ENCODE data around the gene TRDMT1.

TRDMT1 gene

GRCh38 chr10:17238445-17239291 is 37.2 kb upstream of the TRDMT1 start:
- Histone ChIP-seq H3K4me1 (ENCODE audit: insufficient read depth, low read length) (no peaks in the 10 kb centered on the region), H3K9ac (ENCODE audit: low read depth, low read length) (no peak overlapping the region), H3K36me3 (ENCODE audit: insufficient read depth, low read depth, low read length) (peaks cover 45% of the 10 kb centered on the region), H3K9me3 (ENCODE audit: insufficient read depth, low read depth, low read length) (no peaks in the 10 kb centered on the region), H3K27me3 (ENCODE audit: insufficient read depth, low read length) (no peaks in the 10 kb centered on the region), H3K27ac (ENCODE audit: low read length) (no peak overlapping the region), H3K4me3 (ENCODE audit: low read length) (no peak overlapping the region)

GRCh38 chr10:17237915-17238444 is 36.5 kb upstream of the TRDMT1 start:
- Histone ChIP-seq H3K9ac (ENCODE audit: low read depth, low read length) (no peak overlapping the region), H3K4me3 (ENCODE audit: low read length) (no peak overlapping the region), H3K4me1 (ENCODE audit: insufficient read depth, low read length) (no peaks in the 10 kb centered on the region), H3K9me3 (ENCODE audit: insufficient read depth, low read depth, low read length) (no peaks in the 10 kb centered on the region), H3K27me3 (ENCODE audit: insufficient read depth, low read length) (no peaks in the 10 kb centered on the region), H3K36me3 (ENCODE audit: insufficient read depth, low read depth, low read length) (peaks cover 52% of the 10 kb centered on the region), H3K27ac (ENCODE audit: low read length) (no peak overlapping the region)

GRCh38 chr10:17237149-17237527 is 35.7 kb upstream of the TRDMT1 start:
- no peaks in the 10 kb centered on the region for H3K9me3 ChIP-seq (ENCODE audit: insufficient read depth, low read depth, low read length)
- no peak overlapping the region for H3K9ac ChIP-seq (ENCODE audit: low read depth, low read length)
- H3K4me3 ChIP-seq (ENCODE audit: low read length) = no peak overlapping the region
- H3K4me1 ChIP-seq (ENCODE audit: insufficient read depth, low read length) = no peaks in the 10 kb centered on the region
- no peaks in the 10 kb centered on the region for H3K27me3 ChIP-seq (ENCODE audit: insufficient read depth, low read length)
- H3K27ac ChIP-seq (ENCODE audit: low read length) = no peak overlapping the region
- H3K36me3 ChIP-seq (ENCODE audit: insufficient read depth, low read depth, low read length) = peaks cover 60% of the 10 kb centered on the region

DNA sequence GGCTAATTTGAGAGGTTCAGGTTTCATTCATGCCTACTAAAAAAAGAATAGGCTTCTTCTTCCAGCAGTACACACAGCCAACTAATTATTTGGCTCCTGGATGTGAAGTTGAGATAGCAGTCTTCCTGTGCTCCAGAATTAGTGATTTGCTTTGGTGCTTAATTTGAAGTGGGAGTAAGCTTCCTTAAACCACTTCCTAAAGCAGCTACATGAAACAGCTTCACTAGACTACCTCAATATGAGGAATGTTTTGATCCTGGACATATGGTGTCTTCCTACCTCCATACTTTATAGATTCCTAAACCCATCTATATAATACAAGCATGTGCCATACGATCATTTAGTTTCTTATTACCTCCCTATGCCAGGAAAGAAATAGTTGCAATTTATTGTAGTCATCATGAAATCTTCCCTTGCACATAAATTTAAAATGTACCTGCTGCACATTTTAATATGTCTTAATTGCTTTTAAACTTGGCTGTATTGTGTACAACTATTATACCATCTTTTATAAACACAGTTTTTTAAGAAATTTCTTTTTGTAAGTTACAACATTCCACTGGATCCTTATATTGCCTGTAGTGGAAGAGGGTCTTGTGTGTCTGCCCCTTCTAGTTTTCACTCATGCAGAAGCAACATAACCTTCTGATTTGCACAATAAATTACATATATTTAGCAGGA is 35.1 kb upstream of the TRDMT1 start:
- no peaks in the 10 kb centered on the region; the same call in 1 of the 2 replicates for H3K4me1 ChIP-seq (ENCODE audit: insufficient read depth, low read length)
- no peak overlapping the region for H3K27ac ChIP-seq (ENCODE audit: low read length)
- peaks cover 65% of the 10 kb centered on the region for H3K36me3 ChIP-seq (ENCODE audit: insufficient read depth, low read depth, low read length)
- no peaks in the 10 kb centered on the region for H3K27me3 ChIP-seq (ENCODE audit: insufficient read depth, low read length)
- H3K9me3 ChIP-seq (ENCODE audit: insufficient read depth, low read depth, low read length) = no peaks in the 10 kb centered on the region
- no peak overlapping the region for H3K9ac ChIP-seq (ENCODE audit: low read depth, low read length)
- no peak overlapping the region for H3K4me3 ChIP-seq (ENCODE audit: low read length)

- H3K36me3 ChIP-seq (ENCODE audit: insufficient read depth, low read depth, low read length) = peaks cover 76% of the 10 kb centered on the region
- H3K27me3 ChIP-seq (ENCODE audit: insufficient read depth, low read length) = no peaks in the 10 kb centered on the region
- no peak overlapping the region for H3K9ac ChIP-seq (ENCODE audit: low read depth, low read length)
- H3K4me1 ChIP-seq (ENCODE audit: insufficient read depth, low read length) = peaks cover 6% of the 10 kb centered on the region; the same call in 1 of the 2 replicates
- H3K27ac ChIP-seq (ENCODE audit: low read length) = no peak overlapping the region
- no peak overlapping the region for H3K4me3 ChIP-seq (ENCODE audit: low read length)
- H3K9me3 ChIP-seq (ENCODE audit: insufficient read depth, low read depth, low read length) = no peaks in the 10 kb centered on the region
Measured at GRCh38 chr10:17235136-17235535, 33.7 kb upstream of the TRDMT1 start.

DNA sequence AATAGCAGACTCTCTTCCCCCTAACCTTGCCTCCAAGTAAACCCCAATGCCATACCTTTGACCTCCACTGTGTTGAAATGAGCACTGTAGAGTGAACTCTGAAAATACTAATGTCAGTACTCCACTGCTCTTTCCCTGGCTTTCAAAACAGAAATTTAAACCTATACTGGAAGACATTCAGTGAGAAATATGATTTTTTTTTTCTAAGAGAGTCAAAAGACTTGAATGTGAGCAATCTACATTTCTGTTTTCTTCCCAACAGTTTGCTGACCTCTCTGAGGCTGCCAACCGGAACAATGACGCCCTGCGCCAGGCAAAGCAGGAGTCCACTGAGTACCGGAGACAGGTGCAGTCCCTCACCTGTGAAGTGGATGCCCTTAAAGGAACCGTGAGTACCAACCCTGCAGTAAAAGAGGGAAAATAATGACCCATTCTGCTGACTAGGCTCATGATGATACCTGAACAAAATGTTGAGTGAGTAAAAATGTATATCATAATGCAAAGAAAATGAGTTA is 33.0 kb upstream of the TRDMT1 start:
- H3K27me3 ChIP-seq (ENCODE audit: insufficient read depth, low read length) = peaks cover 3% of the 10 kb centered on the region; the same call in 1 of the 2 replicates
- H3K4me3 ChIP-seq (ENCODE audit: low read length) = no peak overlapping the region
- H3K9me3 ChIP-seq (ENCODE audit: insufficient read depth, low read depth, low read length) = no peaks in the 10 kb centered on the region
- peaks cover 76% of the 10 kb centered on the region for H3K36me3 ChIP-seq (ENCODE audit: insufficient read depth, low read depth, low read length)
- H3K4me1 ChIP-seq (ENCODE audit: insufficient read depth, low read length) = peaks cover 6% of the 10 kb centered on the region; the same call in 1 of the 2 replicates
- H3K9ac ChIP-seq (ENCODE audit: low read depth, low read length) = no peak overlapping the region
- no peak overlapping the region for H3K27ac ChIP-seq (ENCODE audit: low read length)

DNA sequence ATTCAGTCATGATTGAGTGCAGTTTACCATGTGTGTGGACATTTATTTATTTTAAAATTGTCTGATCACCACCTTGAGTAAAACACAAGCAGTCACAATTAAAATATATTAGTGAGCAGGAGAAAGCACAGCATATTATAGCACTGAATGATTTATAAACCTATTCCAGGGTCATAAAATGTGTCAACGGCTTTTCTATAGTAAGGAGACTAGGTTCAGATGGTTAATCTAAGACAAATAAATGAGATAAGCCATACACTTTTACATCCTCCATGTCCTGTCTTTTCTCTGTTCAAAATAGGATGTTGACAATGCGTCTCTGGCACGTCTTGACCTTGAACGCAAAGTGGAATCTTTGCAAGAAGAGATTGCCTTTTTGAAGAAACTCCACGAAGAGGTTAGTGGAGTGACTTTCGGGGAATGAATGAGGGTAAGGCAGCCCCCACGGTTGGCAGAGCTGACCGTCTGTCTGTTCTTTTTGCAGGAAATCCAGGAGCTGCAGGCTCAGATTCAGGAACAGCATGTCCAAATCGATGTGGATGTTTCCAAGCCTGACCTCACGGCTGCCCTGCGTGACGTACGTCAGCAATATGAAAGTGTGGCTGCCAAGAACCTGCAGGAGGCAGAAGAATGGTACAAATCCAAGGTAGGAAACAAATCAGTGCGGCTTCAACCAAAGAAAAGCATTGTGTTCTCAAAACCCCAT is 32.0 kb upstream of the TRDMT1 start:
- no peak overlapping the region for H3K9ac ChIP-seq (ENCODE audit: low read depth, low read length)
- no peak overlapping the region for H3K27ac ChIP-seq (ENCODE audit: low read length)
- no peak overlapping the region for H3K4me3 ChIP-seq (ENCODE audit: low read length)
- H3K4me1 ChIP-seq (ENCODE audit: insufficient read depth, low read length) = peaks cover 6% of the 10 kb centered on the region; the same call in 1 of the 2 replicates
- no peaks in the 10 kb centered on the region for H3K9me3 ChIP-seq (ENCODE audit: insufficient read depth, low read depth, low read length)
- H3K27me3 ChIP-seq (ENCODE audit: insufficient read depth, low read length) = peaks cover 8% of the 10 kb centered on the region; the same call in 1 of the 2 replicates
- peaks cover 76% of the 10 kb centered on the region for H3K36me3 ChIP-seq (ENCODE audit: insufficient read depth, low read depth, low read length)

DNA sequence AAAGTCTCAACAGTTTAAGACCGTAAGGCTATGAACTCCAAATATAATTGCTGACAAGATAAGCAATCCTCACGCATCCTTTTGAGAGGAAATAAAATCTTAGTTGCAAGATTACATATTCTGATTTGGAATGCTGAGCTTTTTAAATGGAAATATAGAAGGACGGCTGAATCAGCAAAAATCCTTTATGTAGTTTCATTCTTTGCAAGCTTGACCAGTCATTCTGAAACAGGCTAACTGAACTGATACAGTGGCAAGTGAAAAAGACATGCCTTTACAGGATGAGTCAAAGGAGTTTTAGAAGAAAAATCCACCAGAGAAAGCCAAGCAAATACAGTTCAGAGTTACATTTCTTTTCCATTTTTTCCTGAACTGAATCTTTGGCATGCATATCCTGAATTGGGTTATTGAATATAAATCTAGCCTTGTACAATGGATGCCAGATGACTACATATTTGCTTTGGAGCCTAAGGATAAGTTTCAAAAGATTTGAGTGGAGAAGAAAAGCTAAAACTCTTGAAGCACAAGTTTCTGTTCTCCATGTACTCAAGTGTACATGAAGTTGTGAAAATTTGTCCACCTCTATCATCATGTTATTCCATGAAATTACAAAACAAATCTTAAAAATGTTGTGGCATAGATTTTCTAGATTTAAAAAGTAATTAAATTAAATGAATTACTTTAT is 30.9 kb upstream of the TRDMT1 start:
- Histone ChIP-seq H3K9ac (ENCODE audit: low read depth, low read length) (peak overlapping the region; percentile 32; the same call in 1 of the 2 replicates), H3K36me3 (ENCODE audit: insufficient read depth, low read depth, low read length) (peaks cover 69% of the 10 kb centered on the region), H3K27ac (ENCODE audit: low read length) (no peak overlapping the region), H3K4me1 (ENCODE audit: insufficient read depth, low read length) (peaks cover 10% of the 10 kb centered on the region; the same call in 1 of the 2 replicates), H3K4me3 (ENCODE audit: low read length) (peak overlapping the region; percentile 90; the same call in 1 of the 2 replicates), H3K27me3 (ENCODE audit: insufficient read depth, low read length) (peaks cover 18% of the 10 kb centered on the region), H3K9me3 (ENCODE audit: insufficient read depth, low read depth, low read length) (no peaks in the 10 kb centered on the region)

DNA sequence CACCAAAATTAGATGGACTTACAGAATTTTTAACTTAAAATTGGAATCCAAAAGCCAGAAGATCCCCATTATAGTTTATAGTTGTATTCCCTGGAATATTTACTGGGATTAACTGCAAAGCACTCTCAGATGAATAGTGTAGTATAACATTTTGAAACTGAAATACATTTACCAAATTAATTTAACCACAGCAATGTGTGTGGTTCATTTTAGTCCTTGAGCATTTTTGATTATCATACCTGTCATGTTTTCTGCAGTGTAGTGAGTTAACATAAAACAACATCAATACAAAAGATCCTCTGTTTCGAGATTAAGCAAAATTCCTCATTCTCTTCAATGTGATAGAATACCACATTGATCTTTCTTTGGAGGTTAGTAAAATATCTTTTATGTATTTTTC is 30.3 kb upstream of the TRDMT1 start:
- Histone ChIP-seq H3K9ac (ENCODE audit: low read depth, low read length) (peak overlapping the region; percentile 32; the same call in 1 of the 2 replicates), H3K27ac (ENCODE audit: low read length) (no peak overlapping the region), H3K4me1 (ENCODE audit: insufficient read depth, low read length) (peaks cover 17% of the 10 kb centered on the region; the same call in 1 of the 2 replicates), H3K36me3 (ENCODE audit: insufficient read depth, low read depth, low read length) (peaks cover 63% of the 10 kb centered on the region), H3K27me3 (ENCODE audit: insufficient read depth, low read length) (peaks cover 25% of the 10 kb centered on the region), H3K4me3 (ENCODE audit: low read length) (peak overlapping the region; percentile 90), H3K9me3 (ENCODE audit: insufficient read depth, low read depth, low read length) (no peaks in the 10 kb centered on the region)

DNA sequence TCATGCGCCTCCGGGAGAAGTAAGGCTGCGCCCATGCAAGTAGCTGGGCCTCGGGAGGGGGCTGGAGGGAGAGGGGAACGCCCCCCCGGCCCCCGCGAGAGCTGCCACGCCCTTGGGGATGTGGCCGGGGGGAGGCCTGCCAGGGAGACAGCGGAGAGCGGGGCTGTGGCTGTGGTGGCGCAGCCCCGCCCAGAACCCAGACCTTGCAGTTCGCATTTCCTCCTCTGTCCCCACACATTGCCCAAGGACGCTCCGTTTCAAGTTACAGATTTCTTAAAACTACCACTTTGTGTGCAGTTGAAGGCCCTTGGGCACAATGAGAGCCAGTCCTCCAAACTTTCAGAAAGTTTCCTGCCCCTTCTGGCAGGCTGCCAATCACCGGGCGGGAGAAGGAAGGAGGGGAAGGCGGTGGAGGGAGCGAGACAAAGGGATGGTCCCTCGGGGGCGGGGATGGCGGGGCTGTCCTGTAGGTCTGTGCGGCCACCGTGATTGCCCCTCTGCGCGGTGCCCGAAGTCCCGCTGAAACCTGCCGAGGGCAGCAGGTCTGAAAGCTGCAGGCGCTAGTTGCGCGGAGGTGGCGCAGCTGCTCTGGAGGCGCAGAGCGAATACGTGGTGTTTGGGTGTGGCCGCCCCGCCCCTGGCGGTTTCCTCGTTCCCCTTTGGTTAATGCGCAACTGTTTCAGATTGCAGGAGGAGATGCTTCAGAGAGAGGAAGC is 28.7 kb upstream of the TRDMT1 start:
- peak overlapping the region; percentile 90 for H3K4me3 ChIP-seq (ENCODE audit: low read length)
- H3K36me3 ChIP-seq (ENCODE audit: insufficient read depth, low read depth, low read length) = peaks cover 46% of the 10 kb centered on the region
- H3K4me1 ChIP-seq (ENCODE audit: insufficient read depth, low read length) = peaks cover 24% of the 10 kb centered on the region; the same call in 1 of the 2 replicates
- no peaks in the 10 kb centered on the region for H3K9me3 ChIP-seq (ENCODE audit: insufficient read depth, low read depth, low read length)
- no peak overlapping the region for H3K27ac ChIP-seq (ENCODE audit: low read length)
- H3K9ac ChIP-seq (ENCODE audit: low read depth, low read length) = peak overlapping the region; percentile 75; the same call in 1 of the 2 replicates
- peaks cover 37% of the 10 kb centered on the region for H3K27me3 ChIP-seq (ENCODE audit: insufficient read depth, low read length)
